Kidney epithelial cell (primary cell): ENCODE data around the gene GRIK3. TPM values are rescaled to one million over a fixed set of nuclear protein-coding genes. Genes with fewer than 3 reads are reported as not detected.

ENCODE experiments used
- DNase-seq: peaks from one replicate; pipeline ENCODE4 v3.0.0-alpha.2; 2010; ENCODE audit warnings: low read depth
- H3K27me3 ChIP-seq: 2 replicates; pipeline ENCODE4 v1.6.0; 2011; ENCODE audit warnings: low read length; ENCODE audit not compliant: control insufficient read depth, insufficient read depth
- H3K36me3 ChIP-seq: 2 replicates; pipeline ENCODE4 v1.5.1; 2011; ENCODE audit warnings: low read length; ENCODE audit not compliant: control insufficient read depth, insufficient read depth
- H3K4me3 ChIP-seq: 2 replicates; pipeline ENCODE4 v1.5.1; 2011; ENCODE audit warnings: low read depth, mild to moderate bottlenecking, control low read depth, low read length
- total RNA-seq: library from RNA; depleted of rRNA; stranded (reverse); fragments of >200 nt; gene quantifications from 2 replicates; pipeline ENCODE4 v1.2.3, GENCODE V29; 2015
- TF ChIP-seq, protein P1 (sequence below): IDR thresholded peaks from 2 replicates; pipeline ENCODE4 v1.5.1; 2011; ENCODE audit warnings: mild to moderate bottlenecking, moderate library complexity, low read length, control low read depth, inconsistent platforms; ENCODE audit not compliant: insufficient read depth, poor library complexity, severe bottlenecking

Gene GRIK3
- total RNA-seq, 1 donor from 2014 or later: under 0.01 TPM

DNA sequence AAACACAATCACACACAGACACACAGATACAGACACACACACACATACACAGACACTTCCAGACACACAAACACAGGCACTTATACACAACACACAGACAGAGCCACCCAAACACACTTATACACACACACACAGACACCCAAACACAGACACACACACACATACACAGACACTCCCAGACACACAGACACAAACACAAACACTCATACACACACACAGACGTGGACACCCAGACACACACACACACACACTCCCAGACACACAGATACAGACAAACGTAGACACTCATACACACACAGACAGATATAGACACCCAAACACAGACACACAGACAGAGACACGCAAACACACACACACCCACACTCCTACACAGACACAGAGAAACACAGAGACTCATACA is 272.1 kb downstream of the GRIK3 start:
- no peak for DNase-seq
- TF ChIP-seq, protein P1, sequence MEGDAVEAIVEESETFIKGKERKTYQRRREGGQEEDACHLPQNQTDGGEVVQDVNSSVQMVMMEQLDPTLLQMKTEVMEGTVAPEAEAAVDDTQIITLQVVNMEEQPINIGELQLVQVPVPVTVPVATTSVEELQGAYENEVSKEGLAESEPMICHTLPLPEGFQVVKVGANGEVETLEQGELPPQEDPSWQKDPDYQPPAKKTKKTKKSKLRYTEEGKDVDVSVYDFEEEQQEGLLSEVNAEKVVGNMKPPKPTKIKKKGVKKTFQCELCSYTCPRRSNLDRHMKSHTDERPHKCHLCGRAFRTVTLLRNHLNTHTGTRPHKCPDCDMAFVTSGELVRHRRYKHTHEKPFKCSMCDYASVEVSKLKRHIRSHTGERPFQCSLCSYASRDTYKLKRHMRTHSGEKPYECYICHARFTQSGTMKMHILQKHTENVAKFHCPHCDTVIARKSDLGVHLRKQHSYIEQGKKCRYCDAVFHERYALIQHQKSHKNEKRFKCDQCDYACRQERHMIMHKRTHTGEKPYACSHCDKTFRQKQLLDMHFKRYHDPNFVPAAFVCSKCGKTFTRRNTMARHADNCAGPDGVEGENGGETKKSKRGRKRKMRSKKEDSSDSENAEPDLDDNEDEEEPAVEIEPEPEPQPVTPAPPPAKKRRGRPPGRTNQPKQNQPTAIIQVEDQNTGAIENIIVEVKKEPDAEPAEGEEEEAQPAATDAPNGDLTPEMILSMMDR: no peak
- Histone ChIP-seq H3K36me3 (no peaks in the 10 kb centered on the region), H3K4me3 (no peak overlapping the region), H3K27me3 (no peaks in the 10 kb centered on the region)

DNA sequence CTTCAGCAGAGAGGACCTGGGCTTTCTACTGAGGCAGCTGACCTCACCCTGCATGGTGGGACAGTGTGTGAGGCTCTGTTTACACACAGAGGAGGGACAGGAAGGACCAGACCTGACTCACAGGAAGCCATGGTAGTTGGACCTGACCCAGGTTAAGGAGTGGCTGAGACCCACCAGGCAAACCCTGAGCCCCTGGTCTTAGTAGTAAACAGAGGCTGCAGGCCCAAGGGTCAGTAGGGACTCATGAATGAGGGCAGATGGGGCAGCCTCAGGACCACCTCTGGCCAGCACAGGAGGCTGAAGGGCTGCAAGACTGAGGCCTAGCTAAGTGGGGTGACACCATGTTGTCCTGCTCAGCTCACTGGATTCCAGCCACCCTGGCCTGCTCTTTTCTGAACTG is 273.2 kb downstream of the GRIK3 start:
- no peak overlapping the region for H3K4me3 ChIP-seq
- no peaks in the 10 kb centered on the region for H3K36me3 ChIP-seq
- DNase-seq: no peak
- TF ChIP-seq, protein P1: no peak
- no peaks in the 10 kb centered on the region for H3K27me3 ChIP-seq

DNA sequence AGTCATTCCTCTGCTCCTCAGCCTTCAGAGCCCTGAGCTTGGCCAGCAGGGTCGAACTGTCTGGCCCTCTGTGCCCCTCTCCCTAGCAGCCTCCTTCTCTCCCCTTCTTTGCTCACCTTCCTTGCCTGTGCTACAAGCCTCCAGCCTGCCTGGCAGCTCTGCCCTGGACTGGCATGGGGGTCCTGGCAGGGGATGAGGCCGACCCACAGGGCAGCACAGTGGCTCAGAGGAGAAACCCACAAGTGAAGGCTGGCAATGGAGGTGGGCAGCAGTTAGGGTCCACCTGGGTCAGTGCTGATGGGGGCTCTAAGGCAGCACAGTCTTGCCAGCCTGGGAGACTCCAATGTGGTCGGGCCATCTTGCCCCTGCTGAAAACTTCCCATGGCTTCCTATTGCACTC is 274.2 kb downstream of the GRIK3 start:
- no peak for DNase-seq
- TF ChIP-seq, protein P1: no peak
- Histone ChIP-seq H3K36me3 (no peaks in the 10 kb centered on the region), H3K4me3 (no peak overlapping the region), H3K27me3 (no peaks in the 10 kb centered on the region)

DNA sequence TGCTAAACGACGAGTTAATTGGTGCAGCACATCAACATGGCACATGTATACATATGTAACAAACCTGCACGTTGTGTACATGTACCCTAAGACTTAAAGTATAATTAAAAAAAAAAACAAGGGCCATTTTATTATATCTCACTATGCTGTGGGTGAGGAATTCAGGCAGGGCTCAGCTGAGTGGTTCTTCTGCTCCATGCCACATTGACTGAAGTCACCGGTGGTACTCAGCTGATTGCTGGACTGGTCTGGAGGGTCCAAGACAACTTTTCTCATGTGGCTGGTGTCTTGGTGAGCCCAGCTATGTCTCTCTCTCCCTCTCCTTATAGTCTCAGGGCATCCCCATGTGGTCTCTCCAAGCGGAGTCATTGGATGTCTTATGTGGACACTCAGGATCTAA is 275.0 kb downstream of the GRIK3 start:
- TF ChIP-seq, protein P1: no peak
- Histone ChIP-seq H3K27me3 (no peaks in the 10 kb centered on the region), H3K4me3 (no peak overlapping the region), H3K36me3 (no peaks in the 10 kb centered on the region)
- no peak for DNase-seq

DNA sequence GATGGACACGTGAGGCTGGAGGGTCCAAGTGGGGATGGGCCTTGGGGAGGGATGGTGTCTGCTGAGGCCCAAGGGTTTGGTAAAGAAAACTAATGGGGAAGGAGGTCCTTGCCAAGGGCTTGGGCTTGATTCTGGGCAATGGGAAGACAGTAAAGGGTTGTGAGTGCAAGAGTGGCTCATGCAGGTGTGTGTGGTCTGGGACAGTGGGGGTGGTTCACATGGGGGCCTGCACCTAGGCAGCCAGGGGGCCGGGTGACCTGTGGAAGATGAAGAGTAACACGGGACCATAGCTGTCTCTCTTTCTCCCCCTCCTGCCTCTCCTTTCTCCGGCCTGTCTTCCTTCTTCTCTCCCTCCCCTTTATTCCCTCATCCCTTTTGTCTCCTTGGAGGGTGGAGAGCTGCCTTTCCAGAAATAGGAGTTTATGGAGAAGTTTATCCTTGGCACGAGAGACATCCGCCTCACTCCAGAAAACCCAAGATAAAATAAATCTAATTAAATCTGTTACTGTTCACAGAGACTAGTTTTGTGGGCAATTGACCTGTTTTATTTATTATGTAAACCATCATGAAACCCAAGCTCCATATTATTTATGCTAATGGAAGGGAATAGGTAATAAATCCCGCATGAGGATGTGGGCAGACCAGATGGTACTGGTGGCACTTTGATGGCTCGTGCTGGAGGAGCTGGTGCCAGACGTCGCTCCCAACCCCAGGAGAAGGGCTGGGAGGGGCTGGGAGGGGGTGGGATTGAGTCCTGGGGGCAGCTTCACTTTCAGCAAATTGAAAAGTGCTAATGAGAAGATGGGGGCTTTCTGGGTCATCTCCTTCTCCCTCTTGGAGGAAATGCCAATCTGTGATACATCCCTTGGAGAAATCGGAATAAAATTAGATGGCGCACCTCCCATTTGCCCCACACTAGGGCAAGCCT is 278.7 kb downstream of the GRIK3 start:
- Histone ChIP-seq H3K27me3 (no peaks in the 10 kb centered on the region), H3K4me3 (no peak overlapping the region), H3K36me3 (no peaks in the 10 kb centered on the region)
- TF ChIP-seq, protein P1: no peak
- DNase-seq: no peak
